HEK293 (cell line): ENCODE data around the gene RAB20.

Source experiments
- CTCF ChIA-PET: fragments of 350-600 bp; formaldehyde crosslinking; extraction: SDS; loops from one replicate; lab custom pipeline; 2021; ENCODE audit warnings: antibody characterized with exemption; lab: Yijun Ruan, JAX
- POLR2A ChIA-PET: fragments of 300-600 bp; formaldehyde crosslinking; extraction: SDS; loops from one replicate; lab custom pipeline; 2020; ENCODE audit warnings: antibody characterized with exemption, inconsistent platforms; lab: Yijun Ruan, JAX
- H3K27ac ChIP-seq: fragments of 200-500 bp; sonication (Bioruptor generic); 2 replicates; pipeline ENCODE4 v1.5.1; 2014; ENCODE audit warnings: low read depth, low read length, control low read depth, inconsistent platforms; ENCODE audit errors: extremely low read depth
- H3K36me3 ChIP-seq, 2 experiments: fragments of 200-500 bp in 1 of 2; sonication (Bioruptor generic) in 1 of 2; 1 replicate in 1 of 2; 2 replicates in 1 of 2; pipeline ENCODE4 v1.5.1; 2014 to 2017; ENCODE audit warnings: inconsistent platforms in 2 of 2, low read length in 2 of 2; ENCODE audit not compliant: control insufficient read depth in 2 of 2, insufficient read depth in 1 of 2
- H3K4me1 ChIP-seq: fragments of 200-500 bp; sonication (Bioruptor generic); 2 replicates; pipeline ENCODE4 v1.5.1; 2014; ENCODE audit warnings: mild to moderate bottlenecking, low read length, inconsistent platforms; ENCODE audit not compliant: control insufficient read depth, insufficient read depth
- H3K4me3 ChIP-seq: 2 replicates; pipeline ENCODE4 v1.5.1; 2011; ENCODE audit warnings: low read depth, mild to moderate bottlenecking, control low read depth, low read length, moderate library complexity
- H3K9me3 ChIP-seq: fragments of 200-500 bp; sonication (Bioruptor generic); 2 replicates; pipeline ENCODE4 v1.5.1; 2014; ENCODE audit warnings: low read depth, low read length, inconsistent platforms; ENCODE audit not compliant: control insufficient read depth, insufficient read depth
- ATF2 ChIP-seq: fragments of 450-650 bp; formaldehyde crosslinking; IDR thresholded peaks from 2 replicates; pipeline ENCODE4 v1.5.1; 2016; ENCODE audit warnings: missing biosample characterization, missing genetic modification characterization, low read depth
- REST ChIP-seq: fragments of 450-650 bp; formaldehyde crosslinking; IDR thresholded peaks from 2 replicates; pipeline ENCODE4 v1.5.1; 2016; ENCODE audit warnings: missing biosample characterization, missing genetic modification characterization
- SALL2 ChIP-seq: fragments of 450-650 bp; formaldehyde crosslinking; IDR thresholded peaks from 2 replicates; pipeline ENCODE4 v1.5.0; 2017; ENCODE audit warnings: missing biosample characterization, mild to moderate bottlenecking, missing genetic modification characterization, borderline replicate concordance
- SCRT1 ChIP-seq: fragments of 450-650 bp; formaldehyde crosslinking; IDR thresholded peaks from 2 replicates; pipeline ENCODE4 v1.5.1; 2016; ENCODE audit warnings: missing biosample characterization, missing genetic modification characterization, borderline replicate concordance
- ZBTB6 ChIP-seq: fragments of 450-650 bp; formaldehyde crosslinking; IDR thresholded peaks from 2 replicates; pipeline ENCODE4 v1.5.1; 2017; ENCODE audit warnings: missing biosample characterization, missing genetic modification characterization
- ZEB2 ChIP-seq: fragments of 450-650 bp; formaldehyde crosslinking; IDR thresholded peaks from 2 replicates; pipeline ENCODE4 v1.5.1; 2016; ENCODE audit warnings: missing biosample characterization, missing genetic modification characterization
- ZFHX2 ChIP-seq: fragments of 450-650 bp; formaldehyde crosslinking; conservative IDR thresholded peaks from 2 replicates; pipeline ENCODE4 v1.5.1; 2016; ENCODE audit warnings: missing biosample characterization, missing genetic modification characterization
- ZNF121 ChIP-seq: fragments of 450-650 bp; formaldehyde crosslinking; IDR thresholded peaks from 2 replicates; pipeline ENCODE4 v1.5.1; 2016; ENCODE audit warnings: missing biosample characterization, missing genetic modification characterization
- ZNF157 ChIP-seq: fragments of 450-650 bp; formaldehyde crosslinking; IDR thresholded peaks from 2 replicates; pipeline ENCODE4 v1.5.1; 2016; ENCODE audit warnings: missing biosample characterization, missing genetic modification characterization
- ZNF175 ChIP-seq: fragments of 450-650 bp; formaldehyde crosslinking; IDR thresholded peaks from 2 replicates; pipeline ENCODE4 v1.5.1; 2016; ENCODE audit warnings: missing biosample characterization, missing genetic modification characterization
- ZNF274 ChIP-seq, 2 experiments: fragments of 200-500 bp in 1 of 2; fragments of 450-650 bp in 1 of 2; sonication (Bioruptor generic) in 1 of 2; formaldehyde crosslinking in 1 of 2; IDR thresholded peaks; 2 replicates each; pipeline versions ENCODE4 v1.5.1 to v1.6.1; 2014 to 2016; ENCODE audit warnings: borderline replicate concordance in 1 of 2, inconsistent platforms in 1 of 2, low read length in 1 of 2, missing biosample characterization in 1 of 2, missing genetic modification characterization in 1 of 2
- ZNF473 ChIP-seq: fragments of 450-650 bp; formaldehyde crosslinking; IDR thresholded peaks from 2 replicates; pipeline ENCODE4 v1.5.1; 2017; ENCODE audit warnings: missing biosample characterization, missing genetic modification characterization
- ZNF48 ChIP-seq: fragments of 450-650 bp; formaldehyde crosslinking; IDR thresholded peaks from 2 replicates; pipeline ENCODE4 v1.5.1; 2016; ENCODE audit warnings: missing biosample characterization, missing genetic modification characterization
- ZNF518A ChIP-seq: fragments of 450-650 bp; formaldehyde crosslinking; conservative IDR thresholded peaks from 2 replicates; pipeline ENCODE4 v1.5.1; 2016; ENCODE audit warnings: low read depth, missing biosample characterization, missing genetic modification characterization
- ZNF548 ChIP-seq: fragments of 450-650 bp; formaldehyde crosslinking; IDR thresholded peaks from 2 replicates; pipeline ENCODE4 v1.5.1; 2016; ENCODE audit warnings: missing biosample characterization, missing genetic modification characterization
- ZNF560 ChIP-seq: fragments of 450-650 bp; formaldehyde crosslinking; IDR thresholded peaks from 2 replicates; pipeline ENCODE4 v1.5.1; 2017; ENCODE audit warnings: missing biosample characterization, missing genetic modification characterization, borderline replicate concordance

RAB20 gene

GRCh38 chr13:110506396-110506795, 55.1 kb downstream of the RAB20 start:
- CTCF ChIA-PET, result no interaction called here
- Histone ChIP-seq H3K36me3 (peaks cover 0 to 51% of the 10 kb centered on the region in 2 experiments; a peak in 1 of 3 replicates), H3K27ac (no peak overlapping the region)

GRCh38 chr13:110505594-110505993, 55.9 kb downstream of the RAB20 start:
- H3K27ac ChIP-seq, result no peak overlapping the region
- TF ChIP-seq ZFHX2 (no peak), ZNF518A (tag by site-specific recombination) (no peak), SALL2 (tag by site-specific recombination) (no peak), ZBTB6 (no peak), ATF2 (tag by site-specific recombination) (no peak), ZEB2 (tag by site-specific recombination) (no peak), ZNF157 (tag by site-specific recombination) (no peak), ZNF48 (tag by site-specific recombination) (no peak), ZNF274 (IDR thresholded peaks at IDR 0.05; ENCODE audit: low read length) (no peak), ZNF274 (tag by site-specific recombination; IDR thresholded peaks at IDR 0.05; ENCODE audit: borderline replicate concordance) (no peak), ZNF548 (tag by site-specific recombination) (no peak), ZNF121 (tag by site-specific recombination) (no peak), ZNF175 (tag by site-specific recombination) (no peak)
- H3K36me3 ChIP-seq, result peaks cover 0 to 50% of the 10 kb centered on the region in 2 experiments; a peak in 1 of 3 replicates
- H3K4me3 ChIP-seq, result no peak overlapping the region
- H3K9me3 ChIP-seq, result no peaks in the 10 kb centered on the region
- H3K4me1 ChIP-seq, result peaks cover 2% of the 10 kb centered on the region; the same call in 1 of the 2 replicates
- CTCF ChIA-PET, result no interaction called here
- POLR2A ChIA-PET, result no interaction called here

More at GRCh38 chr13:110506396-110506795, 55.1 kb downstream of the RAB20 start:
- Histone ChIP-seq H3K9me3 (no peaks in the 10 kb centered on the region), H3K4me1 (peaks cover 2% of the 10 kb centered on the region; the same call in 1 of the 2 replicates), H3K4me3 (no peak overlapping the region)
- no peak for TF ChIP-seq ZBTB6
- TF ChIP-seq SCRT1 (tag by site-specific recombination), result no peak
- TF ChIP-seq ZNF560, result no peak
- TF ChIP-seq ZNF473 (tag by site-specific recombination), result no peak
- TF ChIP-seq REST (tag by site-specific recombination), result no peak
- POLR2A ChIA-PET, result no interaction called here
